Activated T-cell treated with anti-CD3 and anti-CD28 coated beads, Interleukin-2, amount 50 U/mL, for 72 hours (primary cell): ENCODE results near the gene CERT1. TPM values are rescaled to one million over a fixed set of nuclear protein-coding genes. Genes with fewer than 3 reads are reported as not detected.

ENCODE experiments used
- ATAC-seq, 2 donors: fragments of 150-1000 bp; cut with Tn5 transposase; replicated peaks in 1 of 2; 2 replicates each; pipeline ENCODE4 v1.10.0; 2021; ENCODE audit warnings: moderate library complexity in 2 of 2, mild to moderate bottlenecking in 1 of 2
- DNase-seq, 2 donors: peaks; one replicate each; pipeline ENCODE4 v3.0.0; 2021 to 2022; ENCODE audit warnings: mixed read lengths in 1 of 2
- H3K27ac Mint-ChIP-seq: one replicate; pipeline ENCODE4 v1.8.0; 2022; ENCODE audit warnings: mild to moderate bottlenecking, moderate library complexity, mixed read lengths
- H3K27me3 Mint-ChIP-seq: one replicate; pipeline ENCODE4 v1.8.0; 2022; ENCODE audit warnings: low read depth, mixed read lengths
- H3K36me3 Mint-ChIP-seq, 2 donors: one replicate each; pipeline ENCODE4 v1.8.0; 2022; ENCODE audit warnings: mixed read lengths in 2 of 2, mild to moderate bottlenecking in 1 of 2; ENCODE audit not compliant: insufficient read depth in 2 of 2
- H3K4me1 Mint-ChIP-seq: one replicate; pipeline ENCODE4 v1.8.0; 2022; ENCODE audit warnings: low read depth, mixed read lengths
- H3K4me3 Mint-ChIP-seq, 2 donors: one replicate each; pipeline ENCODE4 v1.8.0; 2022; ENCODE audit warnings: mild to moderate bottlenecking in 2 of 2, mixed read lengths in 2 of 2, moderate library complexity in 2 of 2
- H3K9me3 Mint-ChIP-seq, 2 donors: one replicate each; pipeline ENCODE4 v1.8.0; 2022; ENCODE audit warnings: mixed read lengths in 2 of 2
- total RNA-seq, 2 donors: library from RNA; stranded (reverse); gene quantifications; one replicate each; pipeline ENCODE4 v1.2.3, GENCODE V29; 2022

CERT1 gene
- total RNA-seq, 2 donors from 2014 or later: 31.9 to 34.9 TPM

DNA sequence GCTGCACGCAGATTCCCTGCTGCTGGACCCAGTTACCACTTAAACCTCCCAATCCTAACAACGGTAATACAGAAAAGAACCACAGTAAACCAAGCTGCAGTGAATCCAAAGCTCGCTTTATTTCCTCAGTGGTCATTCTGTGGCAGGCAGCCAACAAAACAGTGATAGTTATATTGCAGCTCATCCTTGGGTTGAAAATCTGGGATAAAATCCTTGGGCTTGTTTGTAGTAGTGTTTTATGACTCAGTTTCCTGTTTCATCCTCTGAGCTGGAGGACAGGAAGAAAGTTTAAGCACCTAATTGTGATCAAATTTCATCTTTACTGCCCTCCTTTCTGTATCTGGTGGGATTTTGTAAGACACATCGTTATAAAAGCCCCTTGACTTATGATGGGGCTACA, 143.0 kb downstream of the CERT1 start:
- H3K36me3 Mint-ChIP-seq: no peaks in the 10 kb centered on the region
- H3K27me3 Mint-ChIP-seq: no peaks in the 10 kb centered on the region
- ATAC-seq: no peak
- DNase-seq: no peak
- no peaks in the 10 kb centered on the region for H3K9me3 Mint-ChIP-seq
- H3K27ac Mint-ChIP-seq: no peak overlapping the region
- no peak overlapping the region for H3K4me3 Mint-ChIP-seq
- peaks cover 8% of the 10 kb centered on the region for H3K4me1 Mint-ChIP-seq

DNA sequence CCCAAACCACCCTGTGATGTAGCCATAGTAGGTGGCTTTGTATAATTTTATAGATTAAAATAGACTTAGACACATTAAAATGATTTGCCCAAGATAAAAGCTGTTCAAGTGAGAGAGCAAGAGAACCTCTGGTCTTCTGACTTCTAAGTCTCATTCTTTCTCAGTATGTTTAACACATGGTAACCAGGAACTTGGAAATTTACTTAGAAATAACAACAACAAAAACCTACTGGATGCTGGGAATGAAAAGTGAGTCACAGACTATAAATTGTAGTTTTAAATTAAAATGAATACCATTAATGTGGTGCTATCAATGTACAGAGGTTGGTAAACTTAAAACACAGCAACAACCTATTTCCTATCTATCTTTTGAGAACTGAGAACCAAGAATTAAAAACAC, 144.0 kb downstream of the CERT1 start:
- no peak for DNase-seq
- Mint-ChIP-seq H3K4me1 (peaks cover 8% of the 10 kb centered on the region), H3K36me3 (no peaks in the 10 kb centered on the region), H3K4me3 (no peak overlapping the region), H3K9me3 (no peaks in the 10 kb centered on the region), H3K27ac (peak overlapping the region; percentile 38), H3K27me3 (no peaks in the 10 kb centered on the region)
- no peak for ATAC-seq

DNA sequence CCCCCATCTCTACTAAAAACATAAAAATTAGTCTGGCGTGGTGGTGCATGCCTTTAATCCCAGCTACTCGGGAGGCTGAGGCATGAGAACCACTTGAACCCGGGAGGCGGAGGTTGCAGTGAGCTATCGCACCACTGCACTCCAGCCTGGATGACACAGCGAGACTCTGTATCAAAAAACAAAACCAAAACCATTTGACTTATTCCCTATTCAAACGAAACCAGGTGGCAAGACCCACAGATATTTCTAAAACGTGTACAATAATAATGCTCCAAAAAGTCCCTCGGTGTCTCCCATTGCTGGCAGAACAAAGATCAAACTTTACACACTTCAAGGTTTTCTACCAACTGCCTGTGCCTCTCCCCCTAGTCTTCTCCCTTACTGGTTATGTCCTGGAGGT, 144.6 kb downstream of the CERT1 start:
- Mint-ChIP-seq H3K4me3 (no peak overlapping the region), H3K27ac (no peak overlapping the region)
- peak; percentile 13 to 36 for ATAC-seq

DNA sequence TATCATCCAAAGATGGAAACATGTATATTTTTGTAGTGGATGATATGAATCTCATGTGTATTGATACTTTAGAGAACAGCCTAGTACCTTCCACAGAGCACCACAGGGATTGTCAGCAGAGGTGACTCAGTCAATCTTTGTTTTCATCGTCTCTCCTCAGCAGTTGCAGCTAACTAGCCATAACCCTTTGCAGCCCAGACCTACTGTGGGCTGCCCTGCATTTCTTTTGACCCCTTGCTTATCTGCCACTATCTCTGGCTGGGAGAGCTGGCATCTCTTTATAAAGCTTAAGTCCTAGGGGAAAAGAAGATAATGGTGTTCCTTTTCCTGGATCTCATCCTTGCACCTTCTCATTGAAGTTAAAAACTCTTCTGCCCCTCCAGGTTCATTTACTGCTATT, 145.7 kb downstream of the CERT1 start:
- ATAC-seq (no peak), DNase-seq (no peak)
- Mint-ChIP-seq H3K27ac (no peak overlapping the region), H3K9me3 (no peaks in the 10 kb centered on the region), H3K36me3 (peaks cover under 1 to 2% of the 10 kb centered on the region in 2 donors), H3K4me1 (peaks cover 8% of the 10 kb centered on the region), H3K4me3 (no peak overlapping the region), H3K27me3 (no peaks in the 10 kb centered on the region)

More for the DNA sequence above, 144.6 kb downstream of the CERT1 start:
- DNase-seq: no peak
- H3K9me3 Mint-ChIP-seq: no peaks in the 10 kb centered on the region
- no peaks in the 10 kb centered on the region for H3K27me3 Mint-ChIP-seq
- H3K36me3 Mint-ChIP-seq: no peaks in the 10 kb centered on the region
- H3K4me1 Mint-ChIP-seq: peaks cover 8% of the 10 kb centered on the region

DNA sequence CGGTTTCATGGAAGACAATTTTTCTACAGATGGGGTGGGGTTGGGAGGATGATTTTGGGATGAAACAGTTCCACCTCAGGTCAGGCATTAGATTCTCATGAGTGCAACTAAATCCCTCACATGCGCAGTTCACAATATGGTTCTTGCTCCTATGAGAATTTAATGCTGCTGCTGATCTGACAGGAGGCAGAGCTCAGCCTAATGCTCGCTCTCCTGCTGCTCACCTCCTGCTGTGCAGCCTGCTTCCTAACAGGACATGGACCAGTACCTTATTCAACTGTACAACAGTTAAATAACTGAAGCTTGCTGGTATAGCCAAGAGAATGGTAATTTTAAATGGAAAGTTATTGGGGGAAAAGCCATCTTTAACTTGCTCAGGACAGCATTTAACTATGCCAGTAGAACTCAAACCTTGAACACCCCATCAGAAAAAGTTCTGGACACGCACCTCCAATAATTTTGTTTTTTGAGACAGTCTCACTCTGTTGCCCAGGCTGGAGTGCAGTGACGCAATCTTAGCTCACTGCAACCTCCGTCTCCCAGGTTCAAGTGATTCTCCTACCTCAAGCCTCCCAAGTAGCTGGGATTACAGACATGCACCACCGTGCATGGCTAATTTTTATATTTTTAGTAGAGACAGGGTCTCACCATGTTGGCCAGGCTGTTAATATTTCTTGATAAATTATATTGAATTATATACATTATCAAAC, 146.7 kb downstream of the CERT1 start:
- Mint-ChIP-seq H3K4me1 (peaks cover 8% of the 10 kb centered on the region), H3K27me3 (no peaks in the 10 kb centered on the region), H3K36me3 (peaks cover 2 to 9% of the 10 kb centered on the region in 2 donors), H3K4me3 (no peak overlapping the region), H3K9me3 (no peaks in the 10 kb centered on the region), H3K27ac (no peak overlapping the region)
- ATAC-seq (no peak), DNase-seq (no peak)

DNA sequence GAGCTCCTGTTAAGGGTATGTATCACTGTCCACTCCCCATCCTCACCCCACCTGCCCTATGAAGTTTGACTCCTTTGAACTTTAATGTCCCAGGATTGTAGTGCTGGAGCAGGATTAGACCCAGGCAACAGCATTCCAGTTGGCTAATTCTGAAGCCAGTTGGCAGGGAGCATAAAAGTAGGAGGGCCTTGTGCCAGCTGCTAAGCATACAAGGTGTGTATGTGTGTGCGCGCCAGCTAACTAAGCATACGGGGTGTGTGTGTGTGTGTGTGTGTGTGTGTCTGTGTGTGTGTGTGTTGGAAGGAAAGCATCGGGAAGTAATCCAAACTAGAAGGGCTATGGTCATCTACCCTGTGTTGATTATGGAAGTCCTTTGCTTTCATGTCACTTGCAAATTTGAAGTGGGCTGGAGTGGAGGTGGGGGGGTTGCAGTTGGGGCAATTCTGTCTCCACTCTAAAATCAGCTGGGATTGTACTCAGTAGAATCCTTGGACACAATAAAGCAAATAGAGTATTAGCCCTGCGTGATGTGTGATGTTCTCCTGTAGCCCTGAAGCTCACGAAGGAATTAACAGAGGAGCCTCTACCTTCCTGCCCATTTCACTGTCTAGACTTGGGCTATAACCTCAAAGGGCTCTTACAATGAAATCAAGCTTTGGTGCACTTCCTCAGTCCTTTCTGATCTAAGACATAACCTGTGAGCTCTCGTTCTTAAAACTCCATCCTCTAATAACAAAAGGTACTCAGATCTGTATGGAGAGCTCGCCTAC, 147.5 kb downstream of the CERT1 start:
- Mint-ChIP-seq H3K27me3 (no peaks in the 10 kb centered on the region), H3K4me3 (no peak overlapping the region), H3K9me3 (no peaks in the 10 kb centered on the region), H3K27ac (no peak overlapping the region), H3K4me1 (peaks cover 8% of the 10 kb centered on the region), H3K36me3 (peaks cover 2 to 14% of the 10 kb centered on the region in 2 donors)
- ATAC-seq: peak in 1 of 2 donors; percentile 25
- DNase-seq: no peak

DNA sequence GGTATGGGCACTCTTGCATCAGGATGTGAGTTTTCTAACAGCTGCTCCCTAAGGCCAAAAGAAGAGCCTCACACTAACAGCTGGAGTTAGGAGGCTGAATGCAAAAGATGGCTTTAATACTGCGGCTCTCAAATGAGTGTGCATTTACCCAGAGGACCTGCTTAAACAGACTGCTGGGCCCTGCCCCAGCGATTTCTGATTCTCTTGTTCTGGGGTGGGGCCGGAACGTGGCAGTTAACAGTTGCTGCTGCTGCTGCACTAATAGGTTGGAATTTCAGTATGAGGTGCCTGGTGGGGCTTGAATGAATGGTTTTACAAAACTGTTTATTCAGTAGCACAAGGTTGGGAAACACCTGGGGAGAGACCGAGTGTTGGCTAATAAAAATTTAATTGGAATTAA, 148.3 kb downstream of the CERT1 start:
- Mint-ChIP-seq H3K27me3 (no peaks in the 10 kb centered on the region), H3K27ac (no peak overlapping the region), H3K36me3 (peaks cover 4 to 17% of the 10 kb centered on the region in 2 donors), H3K4me3 (no peak overlapping the region), H3K9me3 (no peaks in the 10 kb centered on the region), H3K4me1 (peaks cover 8% of the 10 kb centered on the region)
- ATAC-seq: no peak
- DNase-seq: no peak

DNA sequence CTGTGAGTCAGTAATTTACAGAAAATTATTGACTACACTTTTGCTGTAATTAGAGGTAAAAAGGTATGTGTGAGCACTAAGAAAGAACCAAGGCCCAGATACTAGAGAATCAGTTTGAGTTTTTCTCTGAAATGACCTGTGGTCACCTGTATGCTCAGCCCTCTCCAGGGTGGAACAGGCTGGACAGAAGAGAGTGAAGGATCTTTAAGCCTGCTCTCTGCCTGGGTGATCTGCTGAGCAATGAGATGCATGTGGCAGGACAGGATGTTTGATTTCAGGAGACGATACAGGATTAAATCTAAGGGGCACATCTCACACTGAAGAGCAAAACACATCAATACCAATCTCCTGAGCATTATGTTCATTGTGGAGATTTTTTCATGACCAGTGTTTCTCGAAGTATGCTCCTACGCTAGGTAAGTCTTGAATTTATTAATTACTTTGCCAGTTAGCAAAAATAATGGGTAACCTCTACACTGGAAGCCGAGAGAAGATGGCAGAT, 148.9 kb downstream of the CERT1 start:
- peaks cover 8% of the 10 kb centered on the region for H3K4me1 Mint-ChIP-seq
- no peaks in the 10 kb centered on the region for H3K27me3 Mint-ChIP-seq
- H3K36me3 Mint-ChIP-seq: peaks cover 4 to 17% of the 10 kb centered on the region in 2 donors
- no peak overlapping the region for H3K27ac Mint-ChIP-seq
- H3K4me3 Mint-ChIP-seq: no peak overlapping the region
- ATAC-seq (no peak), DNase-seq (no peak)
- H3K9me3 Mint-ChIP-seq: no peaks in the 10 kb centered on the region

DNA sequence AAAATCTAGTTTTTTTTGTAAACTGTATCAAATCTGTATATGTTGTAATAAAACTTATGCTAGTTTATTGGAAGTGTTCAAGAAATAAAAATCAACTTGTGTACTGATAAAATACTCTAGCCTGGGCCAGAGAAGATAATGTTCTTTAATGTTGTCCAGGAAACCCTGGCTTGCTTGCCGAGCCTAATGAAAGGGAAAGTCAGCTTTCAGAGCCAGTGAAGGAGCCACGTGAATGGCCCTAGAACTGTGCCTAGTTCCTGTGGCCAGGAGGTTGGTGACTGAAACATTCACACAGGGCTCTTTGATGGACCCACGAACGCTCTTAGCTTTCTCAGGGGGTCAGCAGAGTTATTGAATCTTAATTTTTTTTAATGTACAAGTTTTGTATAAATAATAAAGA, 150.1 kb downstream of the CERT1 start:
- Mint-ChIP-seq H3K36me3 (peaks cover 7 to 25% of the 10 kb centered on the region in 2 donors), H3K9me3 (no peaks in the 10 kb centered on the region), H3K27ac (no peak overlapping the region), H3K4me1 (no peaks in the 10 kb centered on the region), H3K27me3 (no peaks in the 10 kb centered on the region), H3K4me3 (no peak overlapping the region)
- no peak for DNase-seq
- ATAC-seq: no peak

DNA sequence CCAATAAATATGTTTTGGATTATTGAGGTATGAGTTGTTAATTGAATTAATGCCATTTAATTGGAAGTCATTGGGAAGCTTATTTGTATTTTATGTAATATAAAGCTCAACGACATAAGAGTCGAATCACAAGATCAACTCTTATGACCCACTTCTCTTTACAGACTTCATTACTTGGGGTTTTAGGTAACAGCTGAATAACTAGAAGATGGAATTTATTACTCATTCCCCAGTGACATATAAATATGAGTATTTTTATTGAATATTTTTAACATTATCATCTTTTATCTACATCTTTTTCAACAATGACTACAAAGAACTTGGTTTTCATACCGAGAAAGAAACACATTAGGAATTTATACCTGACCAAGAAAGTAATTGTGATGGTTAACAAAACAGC, 153.3 kb downstream of the CERT1 start:
- ATAC-seq: no peak
- no peaks in the 10 kb centered on the region for H3K4me1 Mint-ChIP-seq
- DNase-seq: no peak
- H3K4me3 Mint-ChIP-seq: no peak overlapping the region
- H3K9me3 Mint-ChIP-seq: no peaks in the 10 kb centered on the region
- H3K36me3 Mint-ChIP-seq: peaks cover 9 to 38% of the 10 kb centered on the region in 2 donors
- H3K27ac Mint-ChIP-seq: no peak overlapping the region
- no peaks in the 10 kb centered on the region for H3K27me3 Mint-ChIP-seq

DNA sequence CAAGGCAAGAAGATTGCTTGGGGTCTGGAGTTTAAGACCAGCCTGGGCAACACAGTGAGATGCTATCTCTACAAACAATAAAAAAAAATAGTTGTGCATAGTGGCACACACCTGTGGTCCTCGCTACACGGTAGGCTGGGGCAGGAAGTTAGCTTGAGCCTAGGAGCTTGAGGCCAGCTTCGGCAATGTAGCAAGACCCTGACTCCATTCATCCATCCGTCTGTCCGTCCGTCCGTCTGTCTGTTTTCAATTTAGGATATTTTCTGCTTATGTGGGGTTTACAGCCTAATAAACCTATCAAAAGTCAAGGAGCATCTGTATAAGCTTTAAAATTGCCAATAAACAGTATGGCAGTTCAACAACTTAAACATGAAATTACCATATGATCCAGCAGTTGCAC, 154.7 kb downstream of the CERT1 start:
- no peaks in the 10 kb centered on the region for H3K9me3 Mint-ChIP-seq
- H3K36me3 Mint-ChIP-seq: peaks cover 11 to 46% of the 10 kb centered on the region in 2 donors
- DNase-seq (no peak), ATAC-seq (no peak)
- no peak overlapping the region for H3K4me3 Mint-ChIP-seq
- no peaks in the 10 kb centered on the region for H3K27me3 Mint-ChIP-seq
- no peak overlapping the region for H3K27ac Mint-ChIP-seq
- H3K4me1 Mint-ChIP-seq: peaks cover 2% of the 10 kb centered on the region

DNA sequence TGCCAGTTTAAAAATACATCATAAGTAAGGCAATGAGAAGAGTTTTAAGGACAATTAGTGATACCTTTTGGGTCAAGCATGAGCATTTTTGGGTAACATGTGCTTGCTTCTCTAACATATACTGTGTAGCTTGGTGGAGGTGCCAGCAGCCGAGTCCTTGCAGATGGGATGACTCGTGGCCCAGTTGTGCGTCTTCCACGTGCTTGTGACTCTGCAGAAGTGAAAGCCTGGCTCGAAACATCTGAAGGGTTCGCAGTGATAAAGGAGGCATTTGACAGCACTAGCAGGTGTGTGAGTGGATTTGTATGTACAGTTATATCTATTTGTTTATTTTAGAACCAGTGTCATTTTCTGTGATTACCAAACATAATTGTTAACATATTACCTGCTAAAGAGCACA, 156.2 kb downstream of the CERT1 start:
- no peak for ATAC-seq
- Mint-ChIP-seq H3K27ac (no peak overlapping the region), H3K36me3 (peaks cover 13 to 56% of the 10 kb centered on the region in 2 donors), H3K4me3 (no peak overlapping the region), H3K4me1 (peaks cover 17% of the 10 kb centered on the region), H3K9me3 (no peaks in the 10 kb centered on the region), H3K27me3 (no peaks in the 10 kb centered on the region)
- no peak for DNase-seq

DNA sequence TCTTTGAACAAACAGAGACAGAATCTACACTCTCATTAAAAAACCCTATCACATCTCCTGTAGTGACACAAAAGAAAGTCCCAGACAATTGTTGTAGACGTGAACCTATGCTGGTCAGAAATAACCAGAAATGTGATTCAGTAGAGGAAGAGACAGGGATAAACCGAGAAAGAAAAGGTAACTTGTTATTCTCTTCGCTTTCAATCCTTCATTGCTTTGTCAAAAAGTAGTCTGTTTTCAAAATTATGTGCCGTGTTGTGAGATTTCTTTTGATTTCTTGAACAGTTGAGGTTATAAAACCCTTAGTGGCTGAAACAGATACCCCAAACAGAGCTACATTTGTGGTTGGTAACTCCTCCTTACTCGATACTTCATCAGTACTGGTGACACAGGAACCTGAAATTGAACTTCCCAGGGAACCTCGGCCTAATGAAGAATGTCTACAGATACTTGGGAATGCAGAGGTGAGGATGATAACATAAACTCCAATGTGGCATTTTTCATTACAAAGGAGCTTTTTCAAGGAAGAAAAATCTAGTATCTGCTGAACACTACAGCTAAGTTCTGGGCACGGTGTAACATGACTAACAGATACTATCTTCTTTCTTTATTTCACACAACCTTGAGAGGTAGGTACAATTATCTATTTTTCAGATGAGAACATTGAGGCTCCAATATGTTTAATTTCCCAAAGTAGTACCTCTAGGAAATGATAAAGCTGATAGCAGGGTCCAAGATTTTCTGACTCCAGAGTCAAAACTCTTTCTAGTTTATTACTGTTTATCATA, 160.1 kb downstream of the CERT1 start:
- Mint-ChIP-seq H3K27me3 (no peaks in the 10 kb centered on the region), H3K27ac (peak overlapping the region; percentile 89), H3K4me1 (peaks cover 21% of the 10 kb centered on the region), H3K4me3 (peak overlapping the region; percentile 56 to 73), H3K36me3 (peaks cover 13 to 54% of the 10 kb centered on the region in 2 donors), H3K9me3 (no peaks in the 10 kb centered on the region)
- ATAC-seq: peak; percentile 92 to 93
- DNase-seq: peak in 1 of 2 donors; percentile 15
